H9 (cell line): ENCODE data around the gene MMP2. TPM values are rescaled to one million over a fixed set of nuclear protein-coding genes. Genes with fewer than 3 reads are reported as not detected.

Experiments used
- DNase-seq: peaks from one replicate; pipeline ENCODE4 v3.0.0-alpha.2; 2017
- H2AFZ ChIP-seq: one replicate; pipeline ENCODE4 v1.6.1; 2013; ENCODE audit warnings: mild to moderate bottlenecking, low read length, control low read depth, moderate library complexity
- H2AK5ac ChIP-seq: 2 replicates; pipeline ENCODE4 v1.6.1; 2013; ENCODE audit warnings: low read length, control low read depth, mixed read lengths; ENCODE audit not compliant: insufficient read length
- H2BK120ac ChIP-seq: one replicate; pipeline ENCODE4 v1.6.1; 2013; ENCODE audit warnings: low read depth, mild to moderate bottlenecking, low read length, control low read depth, inconsistent platforms; ENCODE audit not compliant: poor library complexity, severe bottlenecking
- H2BK12ac ChIP-seq: 2 replicates; pipeline ENCODE4 v1.6.1; 2013; ENCODE audit warnings: low read length, control low read depth, mixed read lengths, low read depth; ENCODE audit not compliant: insufficient read length
- H2BK15ac ChIP-seq: 2 replicates; pipeline ENCODE4 v1.6.1; 2013; ENCODE audit warnings: low read depth, low read length, control low read depth
- H2BK20ac ChIP-seq: one replicate; pipeline ENCODE4 v1.6.1; 2013; ENCODE audit warnings: low read depth, mild to moderate bottlenecking, low read length, control low read depth, inconsistent platforms; ENCODE audit not compliant: poor library complexity, severe bottlenecking
- H2BK5ac ChIP-seq: 2 replicates; pipeline ENCODE4 v1.6.1; 2013; ENCODE audit warnings: low read length, control low read depth, mixed read lengths; ENCODE audit not compliant: insufficient read length
- H3K14ac ChIP-seq: 2 replicates; pipeline ENCODE4 v1.6.1; 2013; ENCODE audit warnings: low read length, control low read depth; ENCODE audit not compliant: insufficient read depth
- H3K18ac ChIP-seq: 2 replicates; pipeline ENCODE4 v1.6.1; 2013; ENCODE audit warnings: low read depth, mild to moderate bottlenecking, mixed read lengths, low read length, control low read depth; ENCODE audit not compliant: insufficient read length
- H3K23ac ChIP-seq: 2 replicates; pipeline ENCODE4 v1.6.1; 2013; ENCODE audit warnings: low read length, control low read depth, mixed read lengths, low read depth; ENCODE audit not compliant: insufficient read length
- H3K23me2 ChIP-seq: 2 replicates; pipeline ENCODE4 v1.6.1; 2013; ENCODE audit warnings: low read depth, mild to moderate bottlenecking, mixed read lengths, low read length, control low read depth; ENCODE audit not compliant: insufficient read length, poor library complexity, severe bottlenecking
- H3K27ac ChIP-seq: 2 replicates; pipeline ENCODE4 v1.5.1; 2013; ENCODE audit warnings: low read length, control low read depth, mixed read lengths, low read depth; ENCODE audit not compliant: insufficient read length
- H3K27me3 ChIP-seq: 2 replicates; pipeline ENCODE4 v1.6.1; 2013; ENCODE audit warnings: low read length, control low read depth, inconsistent platforms; ENCODE audit not compliant: insufficient read depth
- H3K4ac ChIP-seq: 2 replicates; pipeline ENCODE4 v1.6.1; 2013; ENCODE audit warnings: low read depth, mild to moderate bottlenecking, control low read depth, inconsistent platforms, low read length, moderate library complexity
- H3K4me1 ChIP-seq: 2 replicates; pipeline ENCODE4 v1.6.1; 2013; ENCODE audit warnings: low read length, control low read depth, inconsistent platforms; ENCODE audit not compliant: insufficient read depth
- H3K4me2 ChIP-seq: 2 replicates; pipeline ENCODE4 v1.6.1; 2013; ENCODE audit warnings: low read length, control low read depth, mixed read lengths; ENCODE audit not compliant: insufficient read length, insufficient read depth
- H3K56ac ChIP-seq: 2 replicates; pipeline ENCODE4 v1.6.1; 2013; ENCODE audit warnings: low read depth, mild to moderate bottlenecking, mixed read lengths, low read length, control low read depth; ENCODE audit not compliant: insufficient read length
- H3K79me1 ChIP-seq: 2 replicates; pipeline ENCODE4 v1.6.1; 2013; ENCODE audit warnings: low read depth, mild to moderate bottlenecking, moderate library complexity, low read length, control low read depth, inconsistent platforms; ENCODE audit not compliant: insufficient read depth, poor library complexity, severe bottlenecking
- H3K79me2 ChIP-seq: 2 replicates; pipeline ENCODE4 v1.6.1; 2013; ENCODE audit warnings: low read length, control low read depth, inconsistent platforms; ENCODE audit not compliant: insufficient read depth
- H3K9ac ChIP-seq: 2 replicates; pipeline ENCODE4 v1.6.1; 2013; ENCODE audit warnings: low read length, control low read depth, mixed read lengths; ENCODE audit not compliant: insufficient read length; ENCODE audit errors: extremely low read depth
- H3K9me3 ChIP-seq: one replicate; pipeline ENCODE4 v1.6.1; 2013; ENCODE audit warnings: low read depth, low read length, inconsistent platforms; ENCODE audit not compliant: control insufficient read depth
- H3T11ph ChIP-seq: one replicate; pipeline ENCODE4 v1.6.1; 2013; ENCODE audit warnings: mild to moderate bottlenecking, low read length, control low read depth, inconsistent platforms
- H4K20me1 ChIP-seq: one replicate; pipeline ENCODE4 v1.6.1; 2013; ENCODE audit not compliant: control insufficient read depth, insufficient read length, insufficient read depth
- H4K5ac ChIP-seq: 2 replicates; pipeline ENCODE4 v1.6.1; 2013; ENCODE audit warnings: low read depth, mild to moderate bottlenecking, mixed read lengths, low read length, control low read depth; ENCODE audit not compliant: insufficient read length
- H4K8ac ChIP-seq: replicated peaks from 2 replicates; pipeline ENCODE4 v1.6.1; 2013; ENCODE audit warnings: low read length, control low read depth, mixed read lengths, low read depth; ENCODE audit not compliant: insufficient read length
- H4K91ac ChIP-seq: 2 replicates; pipeline ENCODE4 v1.6.1; 2013; ENCODE audit warnings: low read depth, mild to moderate bottlenecking, moderate library complexity, mixed read lengths, low read length, control low read depth; ENCODE audit not compliant: insufficient read length
- H3K27ac Mint-ChIP-seq, 3 experiments: 2 replicates in 2 of 3; 3 replicates in 1 of 3; pipeline ENCODE4 v1.8.0; 2020 to 2021; ENCODE audit warnings: mixed read lengths in 3 of 3, mild to moderate bottlenecking in 1 of 3, moderate library complexity in 1 of 3
- H3K27me3 Mint-ChIP-seq: 2 replicates; pipeline ENCODE4 v1.8.0; 2021; ENCODE audit warnings: low read depth, mild to moderate bottlenecking, moderate library complexity, mixed read lengths
- H3K36me3 Mint-ChIP-seq, 3 experiments: 2 replicates in 2 of 3; 3 replicates in 1 of 3; pipeline ENCODE4 v1.8.0; 2020 to 2021; ENCODE audit warnings: low read depth in 3 of 3, mixed read lengths in 3 of 3; ENCODE audit not compliant: insufficient read depth in 1 of 3
- H3K4me1 Mint-ChIP-seq, 2 experiments: 2 replicates each; pipeline ENCODE4 v1.8.0; 2020; ENCODE audit warnings: mixed read lengths in 2 of 2
- H3K4me3 Mint-ChIP-seq, 2 experiments: 2 replicates in 1 of 2; 3 replicates in 1 of 2; pipeline ENCODE4 v1.8.0; 2020 to 2021; ENCODE audit warnings: mild to moderate bottlenecking in 2 of 2, mixed read lengths in 2 of 2, moderate library complexity in 1 of 2
- H3K9me3 Mint-ChIP-seq, 2 experiments: 2 replicates in 1 of 2; 3 replicates in 1 of 2; pipeline ENCODE4 v1.8.0; 2020; ENCODE audit warnings: mild to moderate bottlenecking in 2 of 2, mixed read lengths in 2 of 2, moderate library complexity in 1 of 2
- WGBS: extraction: QIAGEN DNeasy Blood & Tissue Kit; methylation state at CpG from one replicate; pipeline ENCODE4 v1.1.7; 2013; ENCODE audit warnings: missing lambda C conversion rate, low lambda C conversion rate, mixed read lengths; ENCODE audit not compliant: insufficient read length; ENCODE audit errors: extremely low coverage; 5-methylcytosine and 5-hydroxymethylcytosine counted together
- total RNA-seq: library from RNA; stranded (reverse); gene quantifications from 2 replicates; pipeline ENCODE4 v1.2.1, GENCODE V29; 2021
- TF ChIP-seq, protein P1 (sequence below): fragments of 200-600 bp; sonication (generic); conservative IDR thresholded peaks from 3 replicates; pipeline ENCODE4 v1.8.0; 2021; ENCODE audit warnings: antibody characterized with exemption, mild to moderate bottlenecking

Gene MMP2
- total RNA-seq, 1 experiment from 2014 or later: 23.1 TPM

DNA sequence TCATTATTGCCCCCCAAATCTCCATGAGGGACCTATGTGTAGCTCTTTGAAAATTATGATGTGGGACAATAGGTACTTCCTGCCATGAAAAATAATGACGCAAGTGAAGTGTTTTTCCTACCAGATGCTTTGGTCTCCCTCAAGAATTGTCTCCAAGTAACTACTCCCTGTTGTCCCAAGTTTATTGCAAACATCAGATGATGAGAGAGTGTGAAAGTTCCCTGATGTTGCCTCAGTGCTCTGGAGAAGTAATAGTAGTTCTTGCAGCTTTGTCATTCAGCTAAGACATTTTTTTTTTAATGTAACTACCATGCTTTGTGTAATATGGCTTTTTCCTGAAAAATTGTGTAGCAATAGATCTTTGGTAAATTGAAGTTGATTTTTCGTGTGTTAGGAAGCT is 50.0 kb downstream of the MMP2 start:
- H3K9ac ChIP-seq: no peak overlapping the region
- no peaks in the 10 kb centered on the region for H3K79me2 ChIP-seq
- no peaks in the 10 kb centered on the region for H3K27me3 Mint-ChIP-seq
- H3K9me3 ChIP-seq: no peaks in the 10 kb centered on the region
- WGBS: no CpG with 5 or more reads among the region's 2 CpGs
- H2BK120ac ChIP-seq: no peak overlapping the region
- H3K56ac ChIP-seq: no peak overlapping the region
- no peak overlapping the region for H2BK20ac ChIP-seq
- H3K27ac ChIP-seq: no peak overlapping the region
- no peak overlapping the region for H3K4me2 ChIP-seq
- H3K27me3 ChIP-seq: no peaks in the 10 kb centered on the region
- H3K9me3 Mint-ChIP-seq: no peaks in the 10 kb centered on the region
- no peak overlapping the region for H4K91ac ChIP-seq
- no peak overlapping the region for H3K4me3 Mint-ChIP-seq
- no peak overlapping the region for H2BK5ac ChIP-seq
- H3K4ac ChIP-seq: no peak overlapping the region
- no peak overlapping the region for H3T11ph ChIP-seq
- H3K27ac Mint-ChIP-seq: no peak overlapping the region
- no peak overlapping the region for H2BK15ac ChIP-seq
- H2AFZ ChIP-seq: no peak overlapping the region
- no peaks in the 10 kb centered on the region for H3K79me1 ChIP-seq
- H2AK5ac ChIP-seq: no peak overlapping the region
- no peaks in the 10 kb centered on the region for H4K20me1 ChIP-seq
- no peak overlapping the region for H2BK12ac ChIP-seq
- no peak overlapping the region for H3K14ac ChIP-seq
- H3K36me3 Mint-ChIP-seq: peaks cover 0 to 2% (median 0%) of the 10 kb centered on the region in 3 experiments; a peak in 3 of 7 replicates
- H3K23me2 ChIP-seq: no peaks in the 10 kb centered on the region
- H4K5ac ChIP-seq: no peak overlapping the region
- no peak overlapping the region for H4K8ac ChIP-seq
- no peaks in the 10 kb centered on the region for H3K4me1 ChIP-seq
- no peak overlapping the region for H3K23ac ChIP-seq
- peaks cover 4 to 6% of the 10 kb centered on the region in 2 experiments; a peak in 3 of 4 replicates for H3K4me1 Mint-ChIP-seq
- TF ChIP-seq, protein P1, sequence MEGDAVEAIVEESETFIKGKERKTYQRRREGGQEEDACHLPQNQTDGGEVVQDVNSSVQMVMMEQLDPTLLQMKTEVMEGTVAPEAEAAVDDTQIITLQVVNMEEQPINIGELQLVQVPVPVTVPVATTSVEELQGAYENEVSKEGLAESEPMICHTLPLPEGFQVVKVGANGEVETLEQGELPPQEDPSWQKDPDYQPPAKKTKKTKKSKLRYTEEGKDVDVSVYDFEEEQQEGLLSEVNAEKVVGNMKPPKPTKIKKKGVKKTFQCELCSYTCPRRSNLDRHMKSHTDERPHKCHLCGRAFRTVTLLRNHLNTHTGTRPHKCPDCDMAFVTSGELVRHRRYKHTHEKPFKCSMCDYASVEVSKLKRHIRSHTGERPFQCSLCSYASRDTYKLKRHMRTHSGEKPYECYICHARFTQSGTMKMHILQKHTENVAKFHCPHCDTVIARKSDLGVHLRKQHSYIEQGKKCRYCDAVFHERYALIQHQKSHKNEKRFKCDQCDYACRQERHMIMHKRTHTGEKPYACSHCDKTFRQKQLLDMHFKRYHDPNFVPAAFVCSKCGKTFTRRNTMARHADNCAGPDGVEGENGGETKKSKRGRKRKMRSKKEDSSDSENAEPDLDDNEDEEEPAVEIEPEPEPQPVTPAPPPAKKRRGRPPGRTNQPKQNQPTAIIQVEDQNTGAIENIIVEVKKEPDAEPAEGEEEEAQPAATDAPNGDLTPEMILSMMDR: no peak
- H3K18ac ChIP-seq: no peak overlapping the region
- DNase-seq: no peak
